GM19023 (cell line): Measurements from ENCODE around the gene CHKA.
A peak's percentile ranks its signal among the peaks of the same experiment; 100 is the strongest.

ENCODE experiments used
- ATAC-seq: cut with Tn5 transposase; IDR thresholded peaks from one replicate; pipeline ENCODE4 v1.9.1; 2021; ENCODE audit warnings: mild to moderate bottlenecking, moderate library complexity; ENCODE audit not compliant: unreplicated experiment

CHKA gene

GRCh38 chr11:68121067-68121899 lies at the start of gene CHKA:
Gene CHKA (minus strand): TSS chr11:68121388. CDS start chr11:68121177, 211 bp downstream.
- peak; percentile 85 for ATAC-seq

- no peak for ATAC-seq
These were observed 48.3 kb upstream of the CHKA start for GRCh38 chr11:68169442-68169841.

GRCh38 chr11:68168694-68169093 lies 47.5 kb upstream of the CHKA start:
- no peak for ATAC-seq

- ATAC-seq: no peak
These were observed 46.3 kb upstream of the CHKA start for GRCh38 chr11:68167474-68167873.

- ATAC-seq: no peak
These were observed 45.8 kb upstream of the CHKA start for GRCh38 chr11:68166969-68167368.

GRCh38 chr11:68165601-68166000 lies 44.4 kb upstream of the CHKA start:
- ATAC-seq: no peak

- no peak for ATAC-seq
These were observed 43.2 kb upstream of the CHKA start for GRCh38 chr11:68164437-68164836.

GRCh38 chr11:68163691-68164090 lies 42.5 kb upstream of the CHKA start:
- no peak for ATAC-seq

- no peak for ATAC-seq
These were observed 39.0 kb upstream of the CHKA start for GRCh38 chr11:68160100-68160695.

GRCh38 chr11:68159665-68160064 lies 38.5 kb upstream of the CHKA start:
- ATAC-seq: no peak

GRCh38 chr11:68159161-68159560 lies 38.0 kb upstream of the CHKA start:
- ATAC-seq: no peak

- no peak for ATAC-seq
These were observed 37.4 kb upstream of the CHKA start for GRCh38 chr11:68158580-68158979.

GRCh38 chr11:68153742-68154141 lies 32.6 kb upstream of the CHKA start:
- no peak for ATAC-seq

GRCh38 chr11:68150037-68150436 lies 28.8 kb upstream of the CHKA start:
- no peak for ATAC-seq

- ATAC-seq: no peak
These were observed 28.2 kb upstream of the CHKA start for GRCh38 chr11:68149417-68149816.

- ATAC-seq: no peak
These were observed 27.7 kb upstream of the CHKA start for GRCh38 chr11:68148879-68149278.

- no peak for ATAC-seq
These were observed 27.1 kb upstream of the CHKA start for GRCh38 chr11:68148071-68148805.

- ATAC-seq: no peak
These were observed 25.7 kb upstream of the CHKA start for GRCh38 chr11:68146704-68147474.

- ATAC-seq: no peak
These were observed 24.9 kb upstream of the CHKA start for GRCh38 chr11:68146010-68146540.

GRCh38 chr11:68145120-68145866 lies 24.1 kb upstream of the CHKA start:
- no peak for ATAC-seq
